Fibroblast of villous mesenchyme (primary cell): ENCODE data around the gene DCN. TPM values are rescaled to one million over a fixed set of nuclear protein-coding genes. Genes with fewer than 3 reads are reported as not detected.

Source experiments
- DNase-seq: peaks from one replicate; pipeline ENCODE4 v3.0.0-alpha.2; 2010; ENCODE audit warnings: low read depth
- H3K4me3 ChIP-seq: 2 replicates; pipeline ENCODE4 v1.5.1; 2011; ENCODE audit warnings: low read depth, mild to moderate bottlenecking, low read length
- small RNA-seq: library from RNA; depleted of rRNA; stranded (forward); fragments of <200 nt; gene quantifications from one replicate; pipeline ENCODE3, GENCODE V24; 2012
- total RNA-seq: library from RNA; depleted of rRNA; stranded (reverse); fragments of >200 nt; gene quantifications from 2 replicates; pipeline ENCODE4 v1.2.3, GENCODE V29; 2012
- TF ChIP-seq, protein P1 (sequence below): IDR thresholded peaks from 2 replicates; pipeline ENCODE4 v1.5.1; 2012; ENCODE audit warnings: low read depth, mild to moderate bottlenecking, low read length; ENCODE audit not compliant: insufficient read depth

DCN gene
- total RNA-seq, 1 donor, result 125 TPM

GRCh38 chr12:91093341-91093740 lies 89.3 kb downstream of the DCN start:
- TF ChIP-seq, protein P1, sequence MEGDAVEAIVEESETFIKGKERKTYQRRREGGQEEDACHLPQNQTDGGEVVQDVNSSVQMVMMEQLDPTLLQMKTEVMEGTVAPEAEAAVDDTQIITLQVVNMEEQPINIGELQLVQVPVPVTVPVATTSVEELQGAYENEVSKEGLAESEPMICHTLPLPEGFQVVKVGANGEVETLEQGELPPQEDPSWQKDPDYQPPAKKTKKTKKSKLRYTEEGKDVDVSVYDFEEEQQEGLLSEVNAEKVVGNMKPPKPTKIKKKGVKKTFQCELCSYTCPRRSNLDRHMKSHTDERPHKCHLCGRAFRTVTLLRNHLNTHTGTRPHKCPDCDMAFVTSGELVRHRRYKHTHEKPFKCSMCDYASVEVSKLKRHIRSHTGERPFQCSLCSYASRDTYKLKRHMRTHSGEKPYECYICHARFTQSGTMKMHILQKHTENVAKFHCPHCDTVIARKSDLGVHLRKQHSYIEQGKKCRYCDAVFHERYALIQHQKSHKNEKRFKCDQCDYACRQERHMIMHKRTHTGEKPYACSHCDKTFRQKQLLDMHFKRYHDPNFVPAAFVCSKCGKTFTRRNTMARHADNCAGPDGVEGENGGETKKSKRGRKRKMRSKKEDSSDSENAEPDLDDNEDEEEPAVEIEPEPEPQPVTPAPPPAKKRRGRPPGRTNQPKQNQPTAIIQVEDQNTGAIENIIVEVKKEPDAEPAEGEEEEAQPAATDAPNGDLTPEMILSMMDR, result no peak
- H3K4me3 ChIP-seq, result no peak overlapping the region
- no peak for DNase-seq

- no peak for DNase-seq
- no peak overlapping the region for H3K4me3 ChIP-seq
- TF ChIP-seq, protein P1, result no peak
Measured at GRCh38 chr12:91091916-91092715, 90.5 kb downstream of the DCN start.

Small RNAs within 50 kb of the gene (small RNA-seq; reads per million reads assigned to genes)
- not detected for gene AC007115.1

Other genes starting within 250 kb of the DCN start
- gene CCER1, start 227.6 kb downstream of the DCN start, total RNA-seq, result not detected in 2 replicates
- not detected in 2 replicates for gene EPYC, start 177.8 kb downstream of the DCN start, total RNA-seq
- gene KERA, start 124.8 kb downstream of the DCN start, total RNA-seq, result not detected in 2 replicates
- gene LUM, start 71.3 kb downstream of the DCN start, total RNA-seq, result 487 and 603 TPM in 2 replicates